Natural killer cell treated with Interleukin-12 subunit alpha and Interleukin-12 subunit beta and Interleukin-15 and Interleukin-18, amount 100 ng/mL, for 72 hours (primary cell): ENCODE results near the gene CYP1A1. TPM values are rescaled to one million over a fixed set of nuclear protein-coding genes. Genes with fewer than 3 reads are reported as not detected.
"Not testable (repeated sequence)": the region's sequence is repeated elsewhere in the genome, so short reads cannot be mapped to it uniquely, and the experiment has no call there.

Source experiments
- ATAC-seq, 2 donors: fragments of 150-1000 bp; cut with Tn5 transposase in 1 of 2; sonication (Bioruptor Pico), chemical (Tn5 transposase) in 1 of 2; 2 replicates each; pipeline ENCODE4 v1.10.0; 2021
- DNase-seq: peaks from one replicate; pipeline ENCODE4 v3.0.0; 2022; ENCODE audit warnings: low spot score
- H3K27ac Mint-ChIP-seq, 2 donors: 1 replicate in 1 of 2; 2 replicates in 1 of 2; pipeline ENCODE4 v1.8.0; 2022; ENCODE audit warnings: mixed read lengths in 2 of 2, mild to moderate bottlenecking in 1 of 2, moderate library complexity in 1 of 2
- H3K27me3 Mint-ChIP-seq, 2 donors: 1 replicate in 1 of 2; 2 replicates in 1 of 2; pipeline ENCODE4 v1.8.0; 2022; ENCODE audit warnings: mixed read lengths in 2 of 2
- H3K36me3 Mint-ChIP-seq: one replicate; pipeline ENCODE4 v1.8.0; 2022; ENCODE audit warnings: mixed read lengths
- H3K4me1 Mint-ChIP-seq, 2 donors: 1 replicate in 1 of 2; 2 replicates in 1 of 2; pipeline ENCODE4 v1.8.0; 2022; ENCODE audit warnings: low read depth in 2 of 2, mixed read lengths in 2 of 2, mild to moderate bottlenecking in 1 of 2
- H3K4me3 Mint-ChIP-seq: one replicate; pipeline ENCODE4 v1.8.0; 2022; ENCODE audit warnings: mixed read lengths
- H3K9me3 Mint-ChIP-seq: 2 replicates; pipeline ENCODE4 v1.8.0; 2022; ENCODE audit warnings: mixed read lengths
- total RNA-seq, 2 donors: library from RNA; stranded (reverse); gene quantifications; one replicate each; pipeline ENCODE4 v1.2.3, GENCODE V29; 2022

The CYP1A1 gene
- total RNA-seq, 2 donors from 2014 or later, result 3.2 to 4.6 TPM

- Mint-ChIP-seq H3K4me3 (no peak overlapping the region), H3K27ac (peak overlapping the region in 1 of 2 donors; percentile 21), H3K36me3 (no peaks in the 10 kb centered on the region), H3K27me3 (no peaks in the 10 kb centered on the region), H3K9me3 (no peaks in the 10 kb centered on the region), H3K4me1 (no peaks in the 10 kb centered on the region)
- ATAC-seq (no peak), DNase-seq (no peak)
These were observed 27.2 kb upstream of the CYP1A1 start for GRCh38 chr15:74752531-74752930.

GRCh38 chr15:74752011-74752410, 26.7 kb upstream of the CYP1A1 start:
- Mint-ChIP-seq H3K27me3 (no peaks in the 10 kb centered on the region), H3K27ac (peak overlapping the region in 1 of 2 donors; percentile 21), H3K9me3 (no peaks in the 10 kb centered on the region), H3K4me3 (no peak overlapping the region), H3K4me1 (no peaks in the 10 kb centered on the region), H3K36me3 (no peaks in the 10 kb centered on the region)
- DNase-seq (peak; percentile 45), ATAC-seq (peak in 1 of 2 donors; percentile 13)

GRCh38 chr15:74750751-74751150, 25.4 kb upstream of the CYP1A1 start:
- H3K9me3 Mint-ChIP-seq, result no peaks in the 10 kb centered on the region
- no peak overlapping the region for H3K4me3 Mint-ChIP-seq
- no peak overlapping the region for H3K27ac Mint-ChIP-seq
- no peak for DNase-seq
- H3K27me3 Mint-ChIP-seq, result no peaks in the 10 kb centered on the region
- H3K36me3 Mint-ChIP-seq, result no peaks in the 10 kb centered on the region
- ATAC-seq, result no peak
- no peaks in the 10 kb centered on the region for H3K4me1 Mint-ChIP-seq

- H3K27ac Mint-ChIP-seq, result no peak overlapping the region
- no peaks in the 10 kb centered on the region for H3K4me1 Mint-ChIP-seq
- H3K27me3 Mint-ChIP-seq, result no peaks in the 10 kb centered on the region
- no peaks in the 10 kb centered on the region for H3K36me3 Mint-ChIP-seq
- no peak overlapping the region for H3K4me3 Mint-ChIP-seq
- no peaks in the 10 kb centered on the region for H3K9me3 Mint-ChIP-seq
- DNase-seq (peak; percentile 50), ATAC-seq (no peak)
These were observed 24.5 kb upstream of the CYP1A1 start for GRCh38 chr15:74749832-74750231.

- Mint-ChIP-seq H3K27me3 (no peaks in the 10 kb centered on the region), H3K9me3 (no peaks in the 10 kb centered on the region), H3K36me3 (no peaks in the 10 kb centered on the region), H3K27ac (no peak within 1 kb of the TSS), H3K4me3 (no peak within 1 kb of the TSS), H3K4me1 (no peaks in the 10 kb centered on the region)
- ATAC-seq (peak in 1 of 2 donors; percentile 34), DNase-seq (peak; percentile 23)
These were observed 23.1 kb upstream of the CYP1A1 start, which contains the start of gene CYP1A2 for GRCh38 chr15:74748322-74748946. CYP1A2 (plus strand) TSS chr15:74748845; CDS start chr15:74749739, 894 bp downstream.

GRCh38 chr15:74746389-74746788, 21.1 kb upstream of the CYP1A1 start:
- ATAC-seq, result no peak
- H3K27ac Mint-ChIP-seq, result no peak overlapping the region
- H3K4me1 Mint-ChIP-seq, result no peaks in the 10 kb centered on the region

DNA sequence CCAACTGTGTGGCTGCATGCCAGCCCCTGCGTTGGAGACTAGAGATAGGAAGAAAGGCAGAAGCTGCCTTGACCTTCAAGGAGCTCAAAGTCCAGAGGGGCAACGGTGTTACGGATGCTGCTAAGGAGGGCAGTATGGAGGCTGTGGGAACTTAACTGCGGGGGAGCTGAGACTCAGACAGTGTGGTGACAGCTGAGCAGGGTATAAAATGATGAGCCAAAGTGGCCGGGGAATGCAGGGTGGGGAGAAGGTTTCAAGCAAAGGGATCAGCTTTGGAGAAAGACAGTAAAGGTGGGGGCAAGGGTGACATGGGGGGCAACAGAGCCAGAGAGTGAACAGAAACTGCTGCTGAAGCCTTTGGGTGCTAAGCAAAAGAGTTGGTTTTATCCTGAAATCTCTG, 17.1 kb upstream of the CYP1A1 start:
- Mint-ChIP-seq H3K27me3 (peaks cover 13 to 28% of the 10 kb centered on the region in 2 donors), H3K27ac (no peak overlapping the region), H3K9me3 (peaks cover 5% of the 10 kb centered on the region), H3K36me3 (peaks cover 10% of the 10 kb centered on the region), H3K4me3 (no peak overlapping the region), H3K4me1 (peaks cover under 1 to 4% of the 10 kb centered on the region in 2 donors)
- no peak for ATAC-seq
- DNase-seq, result peak; percentile 22

More at GRCh38 chr15:74746389-74746788, 21.1 kb upstream of the CYP1A1 start:
- no peak overlapping the region for H3K4me3 Mint-ChIP-seq
- no peaks in the 10 kb centered on the region for H3K36me3 Mint-ChIP-seq
- H3K9me3 Mint-ChIP-seq, result no peaks in the 10 kb centered on the region
- DNase-seq, result peak; percentile 3
- H3K27me3 Mint-ChIP-seq, result peaks cover 5 to 10% of the 10 kb centered on the region in 2 donors

DNA sequence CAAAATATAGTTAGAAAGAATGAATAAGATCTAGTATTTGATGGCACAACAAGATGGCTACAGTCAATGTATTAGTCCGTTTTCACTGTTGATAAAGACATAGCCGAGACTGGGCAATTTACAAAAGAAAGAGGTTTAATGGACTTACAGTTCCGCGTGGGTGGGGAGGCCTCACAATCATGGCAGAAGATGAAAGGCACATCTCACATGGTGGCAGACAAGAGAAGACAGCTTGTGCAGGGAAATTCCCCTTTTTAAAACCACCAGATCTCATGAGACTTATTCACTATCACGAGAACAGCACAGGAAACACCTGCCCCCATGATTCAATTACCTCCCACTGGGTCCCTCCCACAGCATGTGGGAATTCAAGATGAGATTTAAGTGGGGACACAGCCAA, 12.9 kb upstream of the CYP1A1 start:
- H3K27ac Mint-ChIP-seq, result not testable (repeated sequence)
- Mint-ChIP-seq H3K36me3 (peaks cover 14% of the 10 kb centered on the region), H3K27me3 (peaks cover 27 to 54% of the 10 kb centered on the region in 2 donors)

GRCh38 chr15:74735305-74735704, 10.0 kb upstream of the CYP1A1 start:
- Mint-ChIP-seq H3K4me1 (peaks cover 4 to 11% of the 10 kb centered on the region in 2 donors), H3K36me3 (peaks cover 14% of the 10 kb centered on the region)

More for the DNA sequence above, 12.9 kb upstream of the CYP1A1 start:
- not testable (repeated sequence) for H3K4me1 Mint-ChIP-seq, H3K9me3 Mint-ChIP-seq, ATAC-seq, H3K4me3 Mint-ChIP-seq
- peak; percentile 15 for DNase-seq

DNA sequence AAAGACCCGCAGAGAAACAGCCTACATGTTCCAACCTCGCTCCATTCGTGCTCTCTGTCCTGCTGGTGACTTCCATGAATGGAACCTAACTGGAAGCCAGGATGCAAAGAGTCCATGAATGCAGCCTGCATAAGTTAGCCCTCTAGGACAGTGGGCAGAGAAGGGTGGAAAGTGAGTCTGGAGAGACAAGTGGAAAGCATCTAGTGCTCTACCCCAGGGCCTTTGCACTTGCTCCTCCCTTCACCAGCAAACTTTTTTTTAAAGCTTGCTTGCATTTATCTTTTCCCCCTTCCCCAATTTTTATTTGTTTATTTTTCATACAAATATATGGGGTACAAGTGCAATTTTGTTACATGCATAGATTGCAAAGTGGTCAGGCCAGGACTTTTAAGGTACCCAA, 7.9 kb upstream of the CYP1A1 start:
- H3K4me1 Mint-ChIP-seq, result peaks cover 4 to 11% of the 10 kb centered on the region in 2 donors
- ATAC-seq (no peak), DNase-seq (no peak)
- no peak overlapping the region for H3K4me3 Mint-ChIP-seq
- H3K27ac Mint-ChIP-seq, result no peak overlapping the region
- H3K36me3 Mint-ChIP-seq, result peaks cover 13% of the 10 kb centered on the region
- peaks cover 18 to 34% of the 10 kb centered on the region in 2 donors for H3K27me3 Mint-ChIP-seq
- H3K9me3 Mint-ChIP-seq, result peaks cover 4% of the 10 kb centered on the region

More at GRCh38 chr15:74735305-74735704, 10.0 kb upstream of the CYP1A1 start:
- peak; percentile 16 for DNase-seq
- no peak overlapping the region for H3K4me3 Mint-ChIP-seq
- ATAC-seq, result no peak
- peaks cover 5% of the 10 kb centered on the region for H3K9me3 Mint-ChIP-seq
- H3K27ac Mint-ChIP-seq, result no peak overlapping the region
- peaks cover 18 to 36% of the 10 kb centered on the region in 2 donors for H3K27me3 Mint-ChIP-seq

DNA sequence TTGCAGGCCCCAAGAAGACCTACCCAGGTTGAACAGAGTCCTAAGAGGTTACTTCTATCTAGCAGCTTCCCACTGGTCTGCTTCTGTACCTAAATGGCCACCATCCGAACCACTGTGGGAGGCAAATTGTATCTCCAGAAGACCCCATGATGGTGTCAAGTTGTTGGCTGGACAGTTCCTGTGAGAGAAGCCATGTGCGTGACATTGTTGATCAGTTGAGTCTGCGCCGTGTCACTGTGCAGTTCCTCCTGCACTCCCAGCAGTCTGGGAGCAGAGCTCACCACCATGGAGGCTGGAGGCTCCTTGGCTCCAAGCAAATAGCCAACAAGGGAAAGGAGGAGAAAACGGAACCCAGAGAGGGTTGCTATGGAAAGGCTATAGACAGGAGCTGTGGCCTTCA, 7.5 kb upstream of the CYP1A1 start:
- peak; percentile 51 for DNase-seq
- no peaks in the 10 kb centered on the region for H3K9me3 Mint-ChIP-seq
- peaks cover 18 to 30% of the 10 kb centered on the region in 2 donors for H3K27me3 Mint-ChIP-seq

DNA sequence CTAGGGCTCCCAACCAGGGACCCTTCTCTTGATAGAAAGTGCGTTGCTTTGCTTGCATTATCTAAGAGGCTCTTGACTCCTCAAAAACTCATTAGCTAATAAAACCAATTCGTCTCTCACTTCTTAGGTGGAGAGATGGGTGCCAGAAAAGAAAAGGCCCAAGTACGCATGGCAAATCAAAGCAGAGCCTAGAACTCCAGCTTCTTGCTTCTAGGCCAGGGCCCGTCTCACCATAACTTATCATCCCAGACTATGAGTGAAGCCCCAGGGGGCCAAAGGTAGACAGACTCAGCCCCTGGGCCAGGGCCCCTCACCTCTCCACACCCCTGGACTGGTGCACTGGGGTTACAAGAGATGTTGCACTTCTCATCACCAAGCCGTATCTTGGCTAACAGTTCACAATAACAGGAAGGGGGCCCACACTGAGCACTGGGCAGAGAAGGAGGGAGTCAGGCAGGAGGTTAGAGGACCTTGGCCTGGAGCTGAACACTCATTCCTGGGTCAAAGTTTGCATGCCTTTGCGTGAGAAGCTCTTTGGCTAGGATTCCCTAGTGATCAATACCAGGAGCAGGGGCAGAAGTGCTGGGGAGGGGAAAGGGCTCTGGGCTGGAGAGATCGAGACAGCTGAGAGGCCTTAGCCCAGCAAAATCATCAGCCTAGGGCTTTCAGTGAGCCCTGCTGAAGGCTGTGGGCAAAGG, 5.4 kb upstream of the CYP1A1 start:
- Mint-ChIP-seq H3K36me3 (no peaks in the 10 kb centered on the region), H3K4me1 (peaks cover 8 to 13% of the 10 kb centered on the region in 2 donors), H3K27me3 (peaks cover 11 to 18% of the 10 kb centered on the region in 2 donors), H3K4me3 (no peak overlapping the region), H3K27ac (peak overlapping the region; percentile 47 to 56), H3K9me3 (no peaks in the 10 kb centered on the region)
- DNase-seq, result peak; percentile 51
- ATAC-seq, result no peak

More for the DNA sequence above, 7.5 kb upstream of the CYP1A1 start:
- ATAC-seq, result no peak
- H3K4me1 Mint-ChIP-seq, result peaks cover 4 to 6% of the 10 kb centered on the region in 2 donors
- H3K27ac Mint-ChIP-seq, result no peak overlapping the region
- H3K36me3 Mint-ChIP-seq, result peaks cover 9% of the 10 kb centered on the region
- no peak overlapping the region for H3K4me3 Mint-ChIP-seq

GRCh38 chr15:74729372-74729771, 4.0 kb upstream of the CYP1A1 start:
- not testable (repeated sequence) for H3K4me3 Mint-ChIP-seq, DNase-seq, H3K36me3 Mint-ChIP-seq, ATAC-seq, H3K9me3 Mint-ChIP-seq
- Mint-ChIP-seq H3K27me3 (peaks cover 10 to 14% of the 10 kb centered on the region in 2 donors), H3K4me1 (peaks cover 15 to 20% of the 10 kb centered on the region in 2 donors), H3K27ac (peak overlapping the region; percentile 47 to 49)

- not testable (repeated sequence) for H3K36me3 Mint-ChIP-seq, H3K4me3 Mint-ChIP-seq, H3K9me3 Mint-ChIP-seq, ATAC-seq, H3K27me3 Mint-ChIP-seq, H3K27ac Mint-ChIP-seq
- DNase-seq, result peak; percentile 51
- H3K4me1 Mint-ChIP-seq, result peaks cover 18 to 23% of the 10 kb centered on the region in 2 donors
These were observed 3.4 kb upstream of the CYP1A1 start for GRCh38 chr15:74728699-74729098.
